Left ventricle myocardium inferior (tissue), 1 donor: Measurements from ENCODE around the gene TMEM40. TPM values are rescaled to one million over a fixed set of nuclear protein-coding genes. Genes with fewer than 3 reads are reported as not detected.
"Not testable (repeated sequence)": the region's sequence is repeated elsewhere in the genome, so short reads cannot be mapped to it uniquely, and the experiment has no call there.

Source experiments
- DNase-seq: peaks from one replicate; pipeline ENCODE4 v3.0.0-alpha.2; 2020
- H3K27ac ChIP-seq: fragments of 200-600 bp; replicated peaks from 2 replicates; pipeline ENCODE4 v1.8.0; 2021
- H3K27me3 ChIP-seq: fragments of 200-600 bp; 2 replicates; pipeline ENCODE4 v1.8.0; 2021; ENCODE audit warnings: low read depth
- H3K36me3 ChIP-seq: fragments of 200-600 bp; 2 replicates; pipeline ENCODE4 v1.8.0; 2021
- H3K4me1 ChIP-seq: fragments of 200-600 bp; 2 replicates; pipeline ENCODE4 v1.8.0; 2021
- H3K4me3 ChIP-seq: fragments of 200-600 bp; 2 replicates; pipeline ENCODE4 v1.8.0; 2021; ENCODE audit warnings: mild to moderate bottlenecking, moderate library complexity
- H3K9me3 ChIP-seq: fragments of 200-600 bp; replicated peaks from 2 replicates; pipeline ENCODE4 v1.8.0; 2021
- CTCF ChIP-seq: fragments of 200-600 bp; IDR thresholded peaks from 2 replicates; pipeline ENCODE4 v1.8.0; 2021; ENCODE audit warnings: antibody characterized with exemption, mild to moderate bottlenecking, borderline replicate concordance
- intact Hi-C: fragments of 100-400 bp; cut with micrococcal nuclease; formaldehyde crosslinking; loops from one replicate; pipeline ENCODE4 v1.11.0; 2022
- total RNA-seq: library from RNA; stranded (reverse); fragmentation: NEBNext Ultra II Directional; extraction: Animal tissue kit (Norgen Biotek cat#: 25700); gene quantifications from one replicate; pipeline ENCODE4 v1.2.1, GENCODE V29; 2021
- donor health status: DM: no; HTN: yes; CAD: no; lungs with severe emphysema.

The TMEM40 gene
- total RNA-seq, 1 donor from 2014 or later: 4.5 TPM

GRCh38 chr3:12785096-12785495, 26.0 kb upstream of the TMEM40 start:
- intact Hi-C loops: no loop called here
- TF ChIP-seq CTCF: no peak

GRCh38 chr3:12782172-12782815, 23.2 kb upstream of the TMEM40 start:
- intact Hi-C loops: no loop called here

More at GRCh38 chr3:12785096-12785495, 26.0 kb upstream of the TMEM40 start:
- Histone ChIP-seq H3K27me3 (no peaks in the 10 kb centered on the region), H3K4me3 (no peak overlapping the region), H3K27ac (no peak overlapping the region), H3K9me3 (no peaks in the 10 kb centered on the region), H3K36me3 (no peaks in the 10 kb centered on the region), H3K4me1 (peaks cover 7% of the 10 kb centered on the region)
- DNase-seq: no peak

GRCh38 chr3:12780751-12781150, 21.7 kb upstream of the TMEM40 start:
- no peak for DNase-seq
- Histone ChIP-seq H3K4me1 (peaks cover 7% of the 10 kb centered on the region), H3K36me3 (no peaks in the 10 kb centered on the region), H3K4me3 (no peak overlapping the region), H3K9me3 (no peaks in the 10 kb centered on the region), H3K27ac (no peak overlapping the region), H3K27me3 (no peaks in the 10 kb centered on the region)
- intact Hi-C loops: no loop called here
- no peak for TF ChIP-seq CTCF

More at GRCh38 chr3:12782172-12782815, 23.2 kb upstream of the TMEM40 start:
- H3K9me3 ChIP-seq: no peaks in the 10 kb centered on the region
- peaks cover 7% of the 10 kb centered on the region for H3K4me1 ChIP-seq
- no peak for DNase-seq
- TF ChIP-seq CTCF: no peak
- no peaks in the 10 kb centered on the region for H3K27me3 ChIP-seq
- no peak overlapping the region for H3K27ac ChIP-seq
- no peaks in the 10 kb centered on the region for H3K36me3 ChIP-seq
- H3K4me3 ChIP-seq: no peak overlapping the region

GRCh38 chr3:12777171-12777570, 18.1 kb upstream of the TMEM40 start:
- TF ChIP-seq CTCF: no peak
- DNase-seq: no peak

GRCh38 chr3:12775970-12776369, 16.9 kb upstream of the TMEM40 start:
- DNase-seq, intact Hi-C loops, H3K36me3 ChIP-seq, H3K9me3 ChIP-seq, H3K4me1 ChIP-seq, H3K27ac ChIP-seq, H3K4me3 ChIP-seq, H3K27me3 ChIP-seq: not testable (repeated sequence)

More at GRCh38 chr3:12777171-12777570, 18.1 kb upstream of the TMEM40 start:
- no peak overlapping the region for H3K27ac ChIP-seq
- no peaks in the 10 kb centered on the region for H3K27me3 ChIP-seq
- no peaks in the 10 kb centered on the region for H3K9me3 ChIP-seq
- H3K36me3 ChIP-seq: no peaks in the 10 kb centered on the region
- H3K4me3 ChIP-seq: no peak overlapping the region
- H3K4me1 ChIP-seq: peaks cover 2% of the 10 kb centered on the region
- intact Hi-C loops: no loop called here

GRCh38 chr3:12775226-12775625, 16.2 kb upstream of the TMEM40 start:
- H3K27ac ChIP-seq: no peak overlapping the region
- intact Hi-C loops: no loop called here
- H3K27me3 ChIP-seq: no peaks in the 10 kb centered on the region
- no peaks in the 10 kb centered on the region for H3K4me1 ChIP-seq
- DNase-seq: no peak
- H3K4me3 ChIP-seq: no peak overlapping the region
- no peak for TF ChIP-seq CTCF
- H3K36me3 ChIP-seq: no peaks in the 10 kb centered on the region
- no peaks in the 10 kb centered on the region for H3K9me3 ChIP-seq
